ENCODE measurements around the gene FXN.

DNA sequence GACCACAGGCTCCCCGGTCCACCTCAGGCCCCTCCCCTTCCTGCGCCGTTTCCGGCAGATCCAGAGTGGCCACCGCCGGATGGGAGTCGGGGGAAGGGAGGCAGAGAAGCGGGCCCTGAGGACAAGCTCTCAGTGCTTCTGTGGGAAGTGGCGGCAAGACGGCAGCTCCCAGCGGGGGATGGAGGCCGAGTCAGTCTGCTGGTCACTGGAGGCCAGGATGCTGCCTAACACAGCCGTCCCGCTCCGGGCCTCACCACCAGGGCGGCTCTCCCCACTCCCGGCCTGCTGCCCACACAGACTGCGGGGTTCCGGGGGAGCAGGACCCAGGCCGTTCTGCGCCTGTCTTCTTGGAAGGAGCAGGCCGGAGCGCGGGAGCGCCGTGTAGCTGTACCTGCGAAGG lies 31.4 kb downstream of the FXN start:
- TF ChIP-seq CTCF (conservative IDR thresholded peaks at IDR 0.05) (no peak), EZH2 (IDR thresholded peaks at IDR 0.05; ENCODE audit: low read depth) (no peak)

All from PC-9 (cell line).